K562 (cell line): ENCODE results near the gene NMRAL1. TPM values are rescaled to one million over a fixed set of nuclear protein-coding genes. Genes with fewer than 3 reads are reported as not detected.

ENCODE experiments used
- ELK1 ChIP-seq: sonication (generic); formaldehyde crosslinking; IDR thresholded peaks from 2 replicates; pipeline ENCODE4 v1.8.1; 2022; ENCODE audit warnings: missing genetic modification reagents
- HDAC1 ChIP-seq, 2 experiments: fragments of 450-650 bp; IDR thresholded peaks; 2 replicates each; pipeline ENCODE4 v1.6.1; 2016 to 2017; ENCODE audit warnings: inconsistent platforms in 1 of 2, mild to moderate bottlenecking in 1 of 2, moderate library complexity in 1 of 2
- HMGN3 ChIP-seq: IDR thresholded peaks from 2 replicates; pipeline ENCODE4 v1.6.1; 2011; ENCODE audit warnings: borderline replicate concordance, low read depth, mild to moderate bottlenecking, mixed read lengths, low read length; ENCODE audit not compliant: insufficient read length; ENCODE audit errors: extremely low read depth
- LARP7 ChIP-seq: fragments of 450-650 bp; IDR thresholded peaks from 2 replicates; pipeline ENCODE4 v1.6.1; 2016
- MBD2 ChIP-seq: sonication (generic); IDR thresholded peaks from 2 replicates; pipeline ENCODE4 v1.6.1; 2016; ENCODE audit warnings: low read depth, borderline replicate concordance
- MED1 ChIP-seq: sonication (generic); formaldehyde crosslinking; IDR thresholded peaks from 2 replicates; pipeline ENCODE4 v1.8.1; 2023; ENCODE audit warnings: missing genetic modification reagents, borderline replicate concordance
- MEIS2 ChIP-seq: fragments of 450-650 bp; IDR thresholded peaks from 2 replicates; pipeline ENCODE4 v1.6.1; 2014; ENCODE audit warnings: mild to moderate bottlenecking; ENCODE audit not compliant: partially characterized antibody
- NFIC ChIP-seq: fragments of 450-650 bp; IDR thresholded peaks from 2 replicates; pipeline ENCODE4 v1.6.1; 2017; ENCODE audit warnings: mild to moderate bottlenecking, inconsistent platforms
- NFYB ChIP-seq: IDR thresholded peaks from 2 replicates; pipeline ENCODE4 v1.6.1; 2011; ENCODE audit warnings: mild to moderate bottlenecking, moderate library complexity; ENCODE audit not compliant: insufficient read length; ENCODE audit errors: extremely low read depth
- PBX2 ChIP-seq, 2 experiments: IDR thresholded peaks in 1 of 2; conservative IDR thresholded peaks in 1 of 2; 2 replicates each; pipeline ENCODE4 v1.6.1; 2016; ENCODE audit warnings: low read depth in 2 of 2, mild to moderate bottlenecking in 1 of 2, missing compliant biosample characterization in 1 of 2, missing genetic modification characterization in 1 of 2, moderate library complexity in 1 of 2
- RBFOX2 ChIP-seq: fragments of 200-400 bp; formaldehyde crosslinking; IDR thresholded peaks from 2 replicates; pipeline ENCODE4 v1.6.1; 2017; ENCODE audit warnings: low read depth, mild to moderate bottlenecking, low read length, moderate library complexity
- SRF ChIP-seq, 2 experiments: fragments of 250-450, 450-650 bp in 1 of 2; sonication (Bioruptor Pico) in 1 of 2; sonication (generic) in 1 of 2; formaldehyde crosslinking; IDR thresholded peaks; 2 replicates each; pipeline versions ENCODE4 v1.5.0 to v1.5.1; 2020 to 2022; ENCODE audit warnings: mild to moderate bottlenecking in 1 of 2, missing genetic modification reagents in 1 of 2
- TBL1XR1 ChIP-seq, 2 experiments: IDR thresholded peaks; 2 replicates each; pipeline ENCODE4 v1.6.1; 2012; ENCODE audit warnings: improper control_type of control experiment in 2 of 2, low read length in 2 of 2, mild to moderate bottlenecking in 1 of 2
- YY1 ChIP-seq, 3 experiments: IDR thresholded peaks; 2 replicates each; pipeline ENCODE4 v1.6.1; 2011; ENCODE audit warnings: low read length in 2 of 3, mild to moderate bottlenecking in 2 of 3, moderate library complexity in 2 of 3, borderline replicate concordance in 1 of 3, control low read depth in 1 of 3, low read depth in 1 of 3; ENCODE audit not compliant: insufficient read depth in 3 of 3, insufficient replicate concordance in 2 of 3, control insufficient read depth in 1 of 3, insufficient read length in 1 of 3; ENCODE audit errors: extremely low read depth in 1 of 3
- ZFP36 ChIP-seq: fragments of 150-350 bp; IDR thresholded peaks from 2 replicates; pipeline ENCODE4 v1.6.1; 2018; ENCODE audit warnings: low read length, low read depth; ENCODE audit not compliant: partially characterized antibody
- ZNF395 ChIP-seq: fragments of 200-800 bp; sonication (Bioruptor generic); IDR thresholded peaks from 2 replicates; pipeline ENCODE4 v1.6.1; 2017; ENCODE audit warnings: missing genetic modification characterization, missing compliant biosample characterization
- ZNF511 ChIP-seq: sonication (generic); formaldehyde crosslinking; IDR thresholded peaks from 2 replicates; pipeline ENCODE4 v1.8.0; 2022; ENCODE audit warnings: mild to moderate bottlenecking, missing genetic modification reagents
- polyA plus RNA-seq, 8 experiments: library from polyadenylated mRNA; depleted of rRNA in 4 of 8; stranded (reverse) in 5 of 8; unstranded in 3 of 8; fragments of >200 nt; fragmentation: Nextera tagmentation in 2 of 8; fragmentation: Illumina TruSeq in 1 of 8; extraction: Ambion mirVana in 2 of 8; extraction: Trizol in 1 of 8; gene quantifications; 2 replicates each; pipeline versions ENCODE4 v1.2.1 to v1.2.3, GENCODE V29; 2011 to 2014; ENCODE audit warnings: inconsistent platforms in 1 of 8, missing spikeins in 1 of 8
- total RNA-seq, 7 experiments: library from RNA; depleted of rRNA in 6 of 7; stranded (reverse); fragments of >200 nt in 6 of 7; fragmentation: Illumina TruSeq in 2 of 7; extraction: Trizol in 2 of 7; gene quantifications; 2 replicates each; pipeline versions ENCODE4 v1.2.1 to v1.2.3, GENCODE V29; 2011 to 2021; ENCODE audit warnings: low replicate concordance in 1 of 7

NMRAL1 gene
- total and polyA plus RNA-seq, 9 of the 15 experiments (the other 6 are each of a cell fraction or from before 2014, with no cell fraction given): 6.3 to 116 (median 63.2) TPM

- TF ChIP-seq YY1 (IDR thresholded peaks at IDR 0.05; ENCODE audit: borderline replicate concordance in 1 of 3, control insufficient read depth in 1 of 3, extremely low read depth in 1 of 3, insufficient read depth in 3 of 3, insufficient read length in 1 of 3, insufficient replicate concordance in 2 of 3, low read depth in 1 of 3, low read length in 2 of 3) (peak in 1 of 3 experiments; percentile 64), NFYB (peak; percentile 24), MBD2 (peak; percentile 19; the same call in 1 of the 2 replicates), ZFP36 (no peak), HMGN3 (peak; percentile 61), RBFOX2 (peak; percentile 85), PBX2 (CRISPR knock-in tag; IDR thresholded peaks at IDR 0.05; ENCODE audit: low read depth) (peak; percentile 4; the same call in 1 of the 2 replicates), PBX2 (tag; conservative IDR thresholded peaks at IDR 0.05; ENCODE audit: low read depth) (no peak), TBL1XR1 (IDR thresholded peaks at IDR 0.05; ENCODE audit: low read length in 2 of 2) (no peak), ZNF395 (CRISPR knock-in tag) (peak; percentile 35; the same call in 1 of the 2 replicates), MED1 (CRISPR knock-in tag) (0 out of 2 replicates have a peak, but pooled peaks have one; percentile 63), ELK1 (CRISPR knock-in tag) (no peak), LARP7 (no peak), ZNF511 (CRISPR knock-in tag) (0 out of 2 replicates have a peak, but pooled peaks have one; percentile 36), MEIS2 (peak; percentile 65), HDAC1 (IDR thresholded peaks at IDR 0.05) (peak in 1 of 2 experiments; percentile 89; a peak in 2 of 4 replicates), SRF (CRISPR knock-in tag; IDR thresholded peaks at IDR 0.05) (peak in 1 of 2 experiments; percentile 17; a peak in 1 of 4 replicates), NFIC (0 out of 2 replicates have a peak, but pooled peaks have one; percentile 29)
Observed at GRCh38 chr16:4416200-4417032, 58.0 kb downstream of the NMRAL1 start, which contains the start of gene CORO7 (continued).
